Caco-2 (cell line): ENCODE results near the gene MBOAT2. TPM values are rescaled to one million over a fixed set of nuclear protein-coding genes. Genes with fewer than 3 reads are reported as not detected.

Source experiments
- BruUV-seq: library from RNA; stranded (reverse); fragments of 400-500 nt; replicated peaks from 2 replicates; lab custom pipeline; 2021; lab: Mats Ljungman, UMichigan
- CTCF ChIA-PET: fragments of 300-600 bp; sonication (Branson Sonifier 250); formaldehyde crosslinking; loops from one replicate; lab custom pipeline; 2022; ENCODE audit warnings: antibody characterized with exemption; lab: Charles Lee
- POLR2A ChIA-PET: fragments of 300-600 bp; sonication (Branson Sonifier 250); formaldehyde crosslinking; loops from one replicate; lab custom pipeline; 2022; ENCODE audit warnings: antibody characterized with exemption; lab: Charles Lee
- DNase-seq, 2 experiments: peaks; one replicate each; pipeline versions ENCODE4 v3.0.0 to v3.0.0-alpha.2; 2020 to 2022
- H3K27me3 ChIP-seq: replicated peaks from 2 replicates; pipeline ENCODE4 v1.6.0; 2011; ENCODE audit warnings: low read length; ENCODE audit not compliant: control insufficient read depth, insufficient read depth
- H3K36me3 ChIP-seq: 2 replicates; pipeline ENCODE4 v1.5.1; 2011; ENCODE audit warnings: low read length; ENCODE audit not compliant: control insufficient read depth, insufficient read depth
- H3K4me1 ChIP-seq: fragments of 250-450 bp; sonication (Bioruptor Pico); 2 replicates; pipeline ENCODE4 v1.5.1; 2020; ENCODE audit warnings: mild to moderate bottlenecking
- H3K4me3 ChIP-seq: 2 replicates; pipeline ENCODE4 v1.5.1; 2011; ENCODE audit warnings: low read depth, mild to moderate bottlenecking, control low read depth, low read length
- H3K9me3 ChIP-seq: fragments of 250-450 bp; sonication (Bioruptor Pico); 2 replicates; pipeline ENCODE4 v1.5.1; 2020; ENCODE audit warnings: mild to moderate bottlenecking, moderate library complexity
- H3K27ac Mint-ChIP-seq: one replicate; pipeline ENCODE4 v1.8.0; 2022; ENCODE audit warnings: mixed read lengths; ENCODE audit not compliant: unreplicated experiment
- H3K27me3 Mint-ChIP-seq: one replicate; pipeline ENCODE4 v1.8.0; 2022; ENCODE audit warnings: mixed read lengths; ENCODE audit not compliant: insufficient read depth, unreplicated experiment
- H3K36me3 Mint-ChIP-seq: one replicate; pipeline ENCODE4 v1.8.0; 2022; ENCODE audit warnings: mild to moderate bottlenecking, mixed read lengths; ENCODE audit not compliant: insufficient read depth, unreplicated experiment
- H3K4me1 Mint-ChIP-seq: one replicate; pipeline ENCODE4 v1.8.0; 2022; ENCODE audit warnings: low read depth, mixed read lengths; ENCODE audit not compliant: unreplicated experiment
- H3K4me3 Mint-ChIP-seq: one replicate; pipeline ENCODE4 v1.8.0; 2022; ENCODE audit warnings: mild to moderate bottlenecking, moderate library complexity, mixed read lengths; ENCODE audit not compliant: unreplicated experiment
- H3K9me3 Mint-ChIP-seq: one replicate; pipeline ENCODE4 v1.8.0; 2022; ENCODE audit warnings: mixed read lengths; ENCODE audit not compliant: unreplicated experiment
- intact Hi-C: fragments of 100-400 bp; cut with micrococcal nuclease; formaldehyde crosslinking; loops from one replicate; pipeline ENCODE4 v1.10.0; 2022; ENCODE audit not compliant: unreplicated experiment
- total RNA-seq: library from RNA; stranded (reverse); gene quantifications from 2 replicates; pipeline ENCODE4 v1.2.3, GENCODE V29; 2022
- TF ChIP-seq, protein P1 (sequence below), 2 experiments: fragments of 200-600 bp in 1 of 2; IDR thresholded peaks; 1 replicate in 1 of 2; 2 replicates in 1 of 2; pipeline versions ENCODE4 v1.5.1 to v1.8.0; 2011 to 2022; ENCODE audit warnings: antibody characterized with exemption in 1 of 2, control low read depth in 1 of 2, inconsistent platforms in 1 of 2, low read depth in 1 of 2, low read length in 1 of 2, mild to moderate bottlenecking in 1 of 2, moderate library complexity in 1 of 2; ENCODE audit not compliant: insufficient read depth in 1 of 2, severe bottlenecking in 1 of 2, unreplicated experiment in 1 of 2

Gene MBOAT2
- total RNA-seq, 1 experiment from 2014 or later, result 12.6 TPM

DNA sequence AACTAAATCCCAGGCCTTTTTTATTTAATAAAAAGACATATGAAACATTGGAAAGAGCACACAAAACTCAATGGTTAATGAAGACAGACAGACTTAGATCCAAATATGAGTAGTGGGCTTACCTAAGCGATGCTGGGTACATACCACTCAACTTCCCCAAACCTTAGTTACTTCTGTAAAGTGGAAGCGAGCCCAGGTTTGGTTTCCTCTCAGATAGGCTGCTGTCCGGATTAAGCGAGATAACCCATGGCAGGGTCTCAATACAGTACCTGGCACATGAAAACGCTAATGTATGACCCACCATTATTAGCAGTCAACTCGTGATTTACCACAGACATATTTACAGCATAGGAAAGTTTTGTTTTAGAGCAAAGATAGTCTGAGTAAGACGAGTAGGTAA, 21.6 kb downstream of the MBOAT2 start:
- no TSS peak for BruUV-seq
- no peaks in the 10 kb centered on the region for H3K36me3 Mint-ChIP-seq
- no peak overlapping the region for H3K4me3 Mint-ChIP-seq
- H3K4me1 Mint-ChIP-seq, result no peaks in the 10 kb centered on the region
- H3K27me3 ChIP-seq, result no peaks in the 10 kb centered on the region
- ChIA-PET CTCF (interaction anchor here (0.7 kb wide), 1 partner anchor 271 kb away, joined by 4 read pairs; no protein-coding TSS in a partner anchor), POLR2A (no interaction called here)
- no peaks in the 10 kb centered on the region for H3K4me1 ChIP-seq
- H3K27ac Mint-ChIP-seq, result no peak overlapping the region
- no peaks in the 10 kb centered on the region for H3K36me3 ChIP-seq
- H3K9me3 Mint-ChIP-seq, result no peaks in the 10 kb centered on the region
- intact Hi-C loops, result no loop called here
- H3K9me3 ChIP-seq, result no peaks in the 10 kb centered on the region
- no peaks in the 10 kb centered on the region for H3K27me3 Mint-ChIP-seq
- no peak for DNase-seq
- H3K4me3 ChIP-seq, result no peak overlapping the region
- TF ChIP-seq, protein P1, sequence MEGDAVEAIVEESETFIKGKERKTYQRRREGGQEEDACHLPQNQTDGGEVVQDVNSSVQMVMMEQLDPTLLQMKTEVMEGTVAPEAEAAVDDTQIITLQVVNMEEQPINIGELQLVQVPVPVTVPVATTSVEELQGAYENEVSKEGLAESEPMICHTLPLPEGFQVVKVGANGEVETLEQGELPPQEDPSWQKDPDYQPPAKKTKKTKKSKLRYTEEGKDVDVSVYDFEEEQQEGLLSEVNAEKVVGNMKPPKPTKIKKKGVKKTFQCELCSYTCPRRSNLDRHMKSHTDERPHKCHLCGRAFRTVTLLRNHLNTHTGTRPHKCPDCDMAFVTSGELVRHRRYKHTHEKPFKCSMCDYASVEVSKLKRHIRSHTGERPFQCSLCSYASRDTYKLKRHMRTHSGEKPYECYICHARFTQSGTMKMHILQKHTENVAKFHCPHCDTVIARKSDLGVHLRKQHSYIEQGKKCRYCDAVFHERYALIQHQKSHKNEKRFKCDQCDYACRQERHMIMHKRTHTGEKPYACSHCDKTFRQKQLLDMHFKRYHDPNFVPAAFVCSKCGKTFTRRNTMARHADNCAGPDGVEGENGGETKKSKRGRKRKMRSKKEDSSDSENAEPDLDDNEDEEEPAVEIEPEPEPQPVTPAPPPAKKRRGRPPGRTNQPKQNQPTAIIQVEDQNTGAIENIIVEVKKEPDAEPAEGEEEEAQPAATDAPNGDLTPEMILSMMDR (IDR thresholded peaks at IDR 0.05; ENCODE audit: insufficient read depth in 1 of 2, low read depth in 1 of 2, low read length in 1 of 2, severe bottlenecking in 1 of 2, unreplicated experiment in 1 of 2), result no peak

DNA sequence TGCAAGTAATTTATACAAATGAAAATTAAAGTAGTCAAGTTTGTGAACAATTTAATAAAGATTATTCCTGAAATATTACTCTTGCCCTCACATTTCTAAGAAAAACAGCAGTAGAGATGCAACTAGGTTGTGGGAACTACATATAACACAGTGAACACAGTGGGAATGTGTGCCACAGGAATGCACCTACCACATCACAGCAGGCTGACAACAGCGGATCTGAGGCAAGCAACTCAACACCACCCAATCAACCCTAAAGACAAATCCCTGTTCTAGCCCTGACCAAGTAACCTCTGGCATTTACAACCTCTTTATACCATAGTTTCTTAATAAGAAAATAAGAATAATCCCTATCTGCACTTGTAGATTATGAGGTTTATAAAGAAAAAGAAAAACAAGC, 23.4 kb downstream of the MBOAT2 start:
- ChIA-PET CTCF (no interaction called here), POLR2A (no interaction called here)
- H3K4me1 Mint-ChIP-seq, result no peaks in the 10 kb centered on the region
- no peak for DNase-seq
- H3K4me3 Mint-ChIP-seq, result no peak overlapping the region
- no peaks in the 10 kb centered on the region for H3K9me3 Mint-ChIP-seq
- Histone ChIP-seq H3K9me3 (no peaks in the 10 kb centered on the region), H3K4me3 (no peak overlapping the region), H3K27me3 (no peaks in the 10 kb centered on the region), H3K4me1 (no peaks in the 10 kb centered on the region), H3K36me3 (no peaks in the 10 kb centered on the region)
- H3K27me3 Mint-ChIP-seq, result no peaks in the 10 kb centered on the region
- BruUV-seq, result no TSS peak
- no peak overlapping the region for H3K27ac Mint-ChIP-seq
- intact Hi-C loops, result no loop called here
- TF ChIP-seq, protein P1 (IDR thresholded peaks at IDR 0.05; ENCODE audit: insufficient read depth in 1 of 2, low read depth in 1 of 2, low read length in 1 of 2, severe bottlenecking in 1 of 2, unreplicated experiment in 1 of 2), result no peak
- no peaks in the 10 kb centered on the region for H3K36me3 Mint-ChIP-seq

DNA sequence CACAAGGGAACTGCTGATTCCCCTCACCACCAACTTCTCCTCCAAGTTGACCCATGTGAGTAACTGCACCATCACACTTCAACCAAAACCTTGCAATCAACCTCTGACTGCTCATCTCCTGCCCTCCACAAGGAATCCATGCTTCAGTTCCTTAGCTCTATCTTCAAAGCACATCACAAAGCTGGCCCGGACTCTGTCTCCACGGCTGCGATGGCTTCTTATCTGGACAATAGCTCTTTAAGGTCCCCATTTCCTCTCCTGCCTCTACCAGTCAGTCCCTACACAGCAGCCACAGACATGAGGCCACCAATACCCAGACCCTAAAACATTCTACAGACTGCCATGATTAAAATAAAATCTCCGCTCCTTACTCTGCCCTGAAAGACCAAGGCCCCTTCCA, 25.7 kb downstream of the MBOAT2 start:
- no peaks in the 10 kb centered on the region for H3K27me3 ChIP-seq
- POLR2A ChIA-PET, result no interaction called here
- H3K9me3 Mint-ChIP-seq, result no peaks in the 10 kb centered on the region
- TF ChIP-seq, protein P1 (IDR thresholded peaks at IDR 0.05; ENCODE audit: insufficient read depth in 1 of 2, low read depth in 1 of 2, low read length in 1 of 2, severe bottlenecking in 1 of 2, unreplicated experiment in 1 of 2), result no peak
- intact Hi-C loops, result no loop called here
- no peaks in the 10 kb centered on the region for H3K27me3 Mint-ChIP-seq
- DNase-seq, result no peak
- no TSS peak for BruUV-seq
- no peaks in the 10 kb centered on the region for H3K4me1 Mint-ChIP-seq
- H3K36me3 ChIP-seq, result no peaks in the 10 kb centered on the region
- H3K4me3 ChIP-seq, result no peak overlapping the region
- H3K27ac Mint-ChIP-seq, result no peak overlapping the region
- H3K9me3 ChIP-seq, result no peaks in the 10 kb centered on the region
- no peak overlapping the region for H3K4me3 Mint-ChIP-seq
- no peaks in the 10 kb centered on the region for H3K36me3 Mint-ChIP-seq
- CTCF ChIA-PET, result no interaction called here
- no peaks in the 10 kb centered on the region for H3K4me1 ChIP-seq
